ENCODE data around the gene NTN5. TPM values are rescaled to one million over a fixed set of nuclear protein-coding genes. Genes with fewer than 3 reads are reported as not detected.

Gene NTN5
- total RNA-seq, 1 experiment from 2014 or later = 0.55 TPM

DNA sequence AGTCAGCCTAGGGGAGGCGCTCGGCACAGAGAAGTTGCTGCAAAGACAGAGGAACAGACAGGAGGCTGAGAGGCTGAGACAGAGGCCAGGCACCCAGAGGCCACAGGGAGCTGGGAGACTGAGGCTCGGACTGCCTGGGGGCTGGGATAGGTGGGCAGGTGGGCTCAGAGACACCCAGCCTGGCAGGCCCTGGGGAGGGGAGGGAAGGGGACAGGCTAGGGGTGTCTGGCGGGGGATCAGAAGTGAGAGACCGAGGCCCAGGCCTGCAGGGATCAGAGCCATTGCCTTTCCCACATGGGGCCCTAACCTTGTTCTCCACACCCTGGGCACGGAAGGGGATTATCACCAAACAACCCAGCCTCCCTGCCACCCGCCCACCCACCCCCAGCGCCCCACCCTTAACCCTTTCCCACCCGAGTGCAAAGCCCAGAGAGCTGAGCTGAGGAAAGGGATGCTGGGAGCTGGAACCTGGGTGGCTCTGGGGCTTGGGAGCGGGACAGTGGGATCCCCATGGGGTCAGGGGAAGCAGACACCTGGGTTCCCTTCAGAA is 1.3 kb downstream of the NTN5 start:
- Mint-ChIP-seq H3K36me3 (ENCODE audit: insufficient read depth in 1 of 3, low read depth in 3 of 3) (peaks cover 0 to 9% (median 7%) of the 10 kb centered on the region in 3 experiments; a peak in 5 of 7 replicates), H3K27ac (peak overlapping the region in 2 of 3 experiments; percentile 27 to 46; a peak in 3 of 7 replicates)

More for the DNA sequence above, 1.3 kb downstream of the NTN5 start:
- Histone ChIP-seq H3K9ac (ENCODE audit: extremely low read depth, insufficient read length, low read length) (no peak overlapping the region), H3T11ph (ENCODE audit: low read length) (no peak overlapping the region), H3K79me2 (ENCODE audit: insufficient read depth, low read length) (no peaks in the 10 kb centered on the region), H3K4ac (ENCODE audit: low read depth, low read length) (no peak overlapping the region), H3K27ac (ENCODE audit: insufficient read length, low read depth, low read length) (no peak overlapping the region), H4K91ac (ENCODE audit: insufficient read length, low read depth, low read length) (no peak overlapping the region), H3K27me3 (ENCODE audit: insufficient read depth, low read length) (no peaks in the 10 kb centered on the region), H2AK5ac (ENCODE audit: insufficient read length, low read length) (no peak overlapping the region), H4K20me1 (ENCODE audit: control insufficient read depth, insufficient read depth, insufficient read length) (peaks cover 2% of the 10 kb centered on the region), H2AFZ (ENCODE audit: low read length) (no peak overlapping the region), H2BK5ac (ENCODE audit: insufficient read length, low read length) (no peak overlapping the region), H3K79me1 (ENCODE audit: insufficient read depth, low read depth, low read length, poor library complexity, severe bottlenecking) (no peaks in the 10 kb centered on the region), H4K8ac (replicated peaks; ENCODE audit: insufficient read length, low read depth, low read length) (no peak overlapping the region), H3K18ac (ENCODE audit: insufficient read length, low read depth, low read length) (no peak overlapping the region), H3K56ac (ENCODE audit: insufficient read length, low read depth, low read length) (no peak overlapping the region), H3K9me3 (ENCODE audit: control insufficient read depth, low read depth, low read length) (no peaks in the 10 kb centered on the region), H3K23me2 (ENCODE audit: insufficient read length, low read depth, low read length, poor library complexity, severe bottlenecking) (no peaks in the 10 kb centered on the region), H3K4me1 (ENCODE audit: insufficient read depth, low read length) (no peaks in the 10 kb centered on the region; the same call in 1 of the 2 replicates), H3K14ac (ENCODE audit: insufficient read depth, low read length) (no peak overlapping the region), H2BK20ac (ENCODE audit: low read depth, low read length, poor library complexity, severe bottlenecking) (no peak overlapping the region), H3K23ac (ENCODE audit: insufficient read length, low read depth, low read length) (no peak overlapping the region), H2BK120ac (ENCODE audit: low read depth, low read length, poor library complexity, severe bottlenecking) (no peak overlapping the region), H2BK12ac (ENCODE audit: insufficient read length, low read depth, low read length) (no peak overlapping the region), H2BK15ac (ENCODE audit: low read depth, low read length) (no peak overlapping the region), H4K5ac (ENCODE audit: insufficient read length, low read depth, low read length) (no peak overlapping the region), H3K4me2 (ENCODE audit: insufficient read depth, insufficient read length, low read length) (no peak overlapping the region)
- peaks cover 2% of the 10 kb centered on the region for H3K27me3 Mint-ChIP-seq (ENCODE audit: low read depth)
- WGBS (ENCODE audit: extremely low coverage, insufficient read length, low lambda C conversion rate) = no CpG with 5 or more reads among the region's 10 CpGs
- H3K4me3 Mint-ChIP-seq = peak overlapping the region in 1 of 2 experiments; percentile 27; a peak in 1 of 5 replicates
- TF ChIP-seq, protein P1, sequence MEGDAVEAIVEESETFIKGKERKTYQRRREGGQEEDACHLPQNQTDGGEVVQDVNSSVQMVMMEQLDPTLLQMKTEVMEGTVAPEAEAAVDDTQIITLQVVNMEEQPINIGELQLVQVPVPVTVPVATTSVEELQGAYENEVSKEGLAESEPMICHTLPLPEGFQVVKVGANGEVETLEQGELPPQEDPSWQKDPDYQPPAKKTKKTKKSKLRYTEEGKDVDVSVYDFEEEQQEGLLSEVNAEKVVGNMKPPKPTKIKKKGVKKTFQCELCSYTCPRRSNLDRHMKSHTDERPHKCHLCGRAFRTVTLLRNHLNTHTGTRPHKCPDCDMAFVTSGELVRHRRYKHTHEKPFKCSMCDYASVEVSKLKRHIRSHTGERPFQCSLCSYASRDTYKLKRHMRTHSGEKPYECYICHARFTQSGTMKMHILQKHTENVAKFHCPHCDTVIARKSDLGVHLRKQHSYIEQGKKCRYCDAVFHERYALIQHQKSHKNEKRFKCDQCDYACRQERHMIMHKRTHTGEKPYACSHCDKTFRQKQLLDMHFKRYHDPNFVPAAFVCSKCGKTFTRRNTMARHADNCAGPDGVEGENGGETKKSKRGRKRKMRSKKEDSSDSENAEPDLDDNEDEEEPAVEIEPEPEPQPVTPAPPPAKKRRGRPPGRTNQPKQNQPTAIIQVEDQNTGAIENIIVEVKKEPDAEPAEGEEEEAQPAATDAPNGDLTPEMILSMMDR (conservative IDR thresholded peaks at IDR 0.05) = no peak
- DNase-seq = no peak
- H3K4me1 Mint-ChIP-seq = peaks cover 29 to 35% of the 10 kb centered on the region in 2 experiments
- peaks cover 8 to 11% of the 10 kb centered on the region in 2 experiments for H3K9me3 Mint-ChIP-seq
